Natural killer cell (primary cell): ENCODE measurements around the gene ADGRB3. TPM values are rescaled to one million over a fixed set of nuclear protein-coding genes. Genes with fewer than 3 reads are reported as not detected.

ENCODE experiments used
- ATAC-seq, 3 donors: fragments of 150-1000 bp in 2 of 3; fragments of 200-7000 bp in 1 of 3; cut with Tn5 transposase; 1 replicate in 1 of 3; 2 replicates in 2 of 3; pipeline ENCODE4 v1.10.0; 2021; ENCODE audit warnings: mild to moderate bottlenecking in 2 of 3, moderate library complexity in 2 of 3
- DNase-seq, 2 donors: peaks; one replicate each; pipeline versions ENCODE4 v3.0.0 to v3.0.0-alpha.2; 2013 to 2021; ENCODE audit warnings: mixed read lengths in 1 of 2
- H3K27ac ChIP-seq: one replicate; pipeline ENCODE4 v1.5.1; 2013; ENCODE audit warnings: mild to moderate bottlenecking, low read length
- H3K27me3 ChIP-seq: one replicate; pipeline ENCODE4 v1.6.1; 2013; ENCODE audit warnings: low read length; ENCODE audit not compliant: control insufficient read depth, insufficient read depth
- H3K36me3 ChIP-seq: one replicate; pipeline ENCODE4 v1.6.1; 2013; ENCODE audit warnings: low read length; ENCODE audit not compliant: control insufficient read depth, insufficient read depth
- H3K4me1 ChIP-seq: one replicate; pipeline ENCODE4 v1.6.1; 2013; ENCODE audit warnings: low read length; ENCODE audit not compliant: control insufficient read depth, insufficient read depth
- H3K4me3 ChIP-seq: one replicate; pipeline ENCODE4 v1.5.1; 2013; ENCODE audit warnings: low read length
- H3K9me3 ChIP-seq: one replicate; pipeline ENCODE4 v1.6.1; 2013; ENCODE audit warnings: low read length; ENCODE audit not compliant: control insufficient read depth, insufficient read depth
- H3K27ac Mint-ChIP-seq, 2 donors: one replicate each; pipeline ENCODE4 v1.8.0; 2022; ENCODE audit warnings: mild to moderate bottlenecking in 2 of 2, mixed read lengths in 2 of 2, moderate library complexity in 1 of 2
- H3K27me3 Mint-ChIP-seq, 2 donors: one replicate each; pipeline ENCODE4 v1.8.0; 2022; ENCODE audit warnings: low read depth in 2 of 2, mixed read lengths in 2 of 2
- H3K36me3 Mint-ChIP-seq: one replicate; pipeline ENCODE4 v1.8.0; 2022; ENCODE audit warnings: mixed read lengths
- H3K4me1 Mint-ChIP-seq, 2 donors: one replicate each; pipeline ENCODE4 v1.8.0; 2022; ENCODE audit warnings: mixed read lengths in 2 of 2
- H3K4me3 Mint-ChIP-seq: one replicate; pipeline ENCODE4 v1.8.0; 2022; ENCODE audit warnings: mild to moderate bottlenecking, moderate library complexity, mixed read lengths
- H3K9me3 Mint-ChIP-seq, 2 donors: one replicate each; pipeline ENCODE4 v1.8.0; 2022; ENCODE audit warnings: mixed read lengths in 2 of 2
- CTCF ChIP-seq: fragments of 200-600 bp; IDR thresholded peaks from one replicate; pipeline ENCODE4 v1.8.0; 2022; ENCODE audit warnings: antibody characterized with exemption
- WGBS: methylation state at CpG from one replicate; pipeline ENCODE4 v1.1.7; 2013; ENCODE audit warnings: missing lambda C conversion rate; ENCODE audit not compliant: insufficient coverage; 5-methylcytosine and 5-hydroxymethylcytosine counted together
- intact Hi-C: fragments of 100-400 bp; cut with micrococcal nuclease; formaldehyde crosslinking; loops from one replicate; pipeline ENCODE4 v1.14.2; 2022
- total RNA-seq, 4 donors: library from RNA; stranded (reverse); fragments of 120-200 nt in 1 of 4; gene quantifications; one replicate each; pipeline versions ENCODE4 v1.2.3 to v1.2.4, GENCODE V29; 2013 to 2022

The ADGRB3 gene
- total RNA-seq, 3 donors from 2014 or later (not counting 1 experiment from before 2014, with no cell fraction given): not detected

GRCh38 chr6:68760485-68760884 lies 125.4 kb downstream of the ADGRB3 start:
- H3K9me3 ChIP-seq: no peaks in the 10 kb centered on the region
- H3K27me3 ChIP-seq: no peaks in the 10 kb centered on the region
- no peak overlapping the region for H3K27ac ChIP-seq
- Mint-ChIP-seq H3K27ac (no peak overlapping the region), H3K36me3 (peaks cover 5% of the 10 kb centered on the region), H3K4me1 (no peaks in the 10 kb centered on the region), H3K9me3 (peaks cover 4 to 9% of the 10 kb centered on the region in 2 donors), H3K27me3 (no peaks in the 10 kb centered on the region), H3K4me3 (no peak overlapping the region)
- WGBS: 51% methylated on average over 2 of the region's 2 CpGs
- intact Hi-C loops: no loop called here
- H3K36me3 ChIP-seq: no peaks in the 10 kb centered on the region
- no peak overlapping the region for H3K4me3 ChIP-seq
- ATAC-seq (no peak), DNase-seq (no peak)
- no peak for TF ChIP-seq CTCF
- no peaks in the 10 kb centered on the region for H3K4me1 ChIP-seq

- no peak for TF ChIP-seq CTCF
- no peaks in the 10 kb centered on the region for H3K4me1 Mint-ChIP-seq
Observed at GRCh38 chr6:68760941-68761676, 126.0 kb downstream of the ADGRB3 start.

GRCh38 chr6:68761985-68762384 lies 126.9 kb downstream of the ADGRB3 start:
- ATAC-seq (no peak), DNase-seq (no peak)
- no peak overlapping the region for H3K4me3 Mint-ChIP-seq
- H3K4me1 ChIP-seq: no peaks in the 10 kb centered on the region
- H3K27me3 ChIP-seq: no peaks in the 10 kb centered on the region
- H3K36me3 Mint-ChIP-seq: peaks cover 5% of the 10 kb centered on the region
- no peaks in the 10 kb centered on the region for H3K27me3 Mint-ChIP-seq
- no peak overlapping the region for H3K4me3 ChIP-seq
- H3K9me3 Mint-ChIP-seq: peaks cover 4 to 8% of the 10 kb centered on the region in 2 donors
- H3K4me1 Mint-ChIP-seq: no peaks in the 10 kb centered on the region
- intact Hi-C loops: no loop called here
- no peak overlapping the region for H3K27ac Mint-ChIP-seq
- H3K9me3 ChIP-seq: no peaks in the 10 kb centered on the region
- no CpG with 5 or more reads among the region's 2 CpGs for WGBS
- TF ChIP-seq CTCF: no peak
- no peaks in the 10 kb centered on the region for H3K36me3 ChIP-seq
- no peak overlapping the region for H3K27ac ChIP-seq

More at GRCh38 chr6:68760941-68761676, 126.0 kb downstream of the ADGRB3 start:
- no peak overlapping the region for H3K27ac ChIP-seq
- 87% methylated on average over 8 of the region's 8 CpGs for WGBS
- H3K27ac Mint-ChIP-seq: no peak overlapping the region
- H3K9me3 ChIP-seq: no peaks in the 10 kb centered on the region
- intact Hi-C loops: no loop called here
- DNase-seq (no peak), ATAC-seq (no peak)
- no peaks in the 10 kb centered on the region for H3K36me3 ChIP-seq
- no peak overlapping the region for H3K4me3 ChIP-seq
- no peak overlapping the region for H3K4me3 Mint-ChIP-seq
- H3K27me3 Mint-ChIP-seq: no peaks in the 10 kb centered on the region
- peaks cover 5% of the 10 kb centered on the region for H3K36me3 Mint-ChIP-seq
- H3K9me3 Mint-ChIP-seq: peaks cover 4 to 8% of the 10 kb centered on the region in 2 donors
- no peaks in the 10 kb centered on the region for H3K4me1 ChIP-seq
- H3K27me3 ChIP-seq: no peaks in the 10 kb centered on the region

GRCh38 chr6:68771426-68771825 lies 136.3 kb downstream of the ADGRB3 start:
- Mint-ChIP-seq H3K4me1 (no peaks in the 10 kb centered on the region), H3K27ac (no peak overlapping the region), H3K36me3 (no peaks in the 10 kb centered on the region), H3K4me3 (no peak overlapping the region), H3K27me3 (no peaks in the 10 kb centered on the region), H3K9me3 (peaks cover 4 to 15% of the 10 kb centered on the region in 2 donors)
- no peaks in the 10 kb centered on the region for H3K9me3 ChIP-seq
- no peaks in the 10 kb centered on the region for H3K4me1 ChIP-seq
- H3K36me3 ChIP-seq: no peaks in the 10 kb centered on the region
- H3K27ac ChIP-seq: no peak overlapping the region
- no peak for TF ChIP-seq CTCF
- intact Hi-C loops: no loop called here
- no peak for ATAC-seq
- H3K4me3 ChIP-seq: no peak overlapping the region
- no peak for DNase-seq
- no peaks in the 10 kb centered on the region for H3K27me3 ChIP-seq
